22Rv1 (cell line): ENCODE data around the gene TXLNG.

Experiments used
- ZFX ChIP-seq: fragments of 450-650 bp; IDR thresholded peaks from 2 replicates; pipeline ENCODE4 v1.6.1; 2017; ENCODE audit warnings: antibody characterized with exemption, borderline replicate concordance
- TF ChIP-seq, protein P1 (sequence below): fragments of 450-650 bp; IDR thresholded peaks from 2 replicates; pipeline ENCODE4 v1.5.1; 2017; ENCODE audit warnings: mild to moderate bottlenecking

DNA sequence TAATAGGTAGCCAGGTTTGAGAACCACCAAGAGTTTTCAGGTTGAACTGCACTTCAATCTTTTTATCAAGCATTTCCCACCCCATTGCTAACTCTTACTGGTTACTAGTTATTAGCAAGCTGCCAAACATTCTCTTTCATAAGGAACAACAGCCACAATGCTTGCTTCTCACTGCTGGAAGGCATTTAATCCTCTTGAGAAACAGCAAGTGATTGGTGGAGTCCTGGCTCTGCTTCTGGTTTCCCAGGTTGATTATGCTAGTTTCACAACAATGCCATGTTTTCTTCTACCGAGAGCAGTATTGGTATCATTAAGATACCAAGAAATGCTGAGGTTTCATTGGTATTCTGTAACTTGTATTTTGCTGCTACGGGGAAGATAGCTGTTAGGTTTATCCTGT lies 32.2 kb upstream of the TXLNG start:
- TF ChIP-seq, protein P1, sequence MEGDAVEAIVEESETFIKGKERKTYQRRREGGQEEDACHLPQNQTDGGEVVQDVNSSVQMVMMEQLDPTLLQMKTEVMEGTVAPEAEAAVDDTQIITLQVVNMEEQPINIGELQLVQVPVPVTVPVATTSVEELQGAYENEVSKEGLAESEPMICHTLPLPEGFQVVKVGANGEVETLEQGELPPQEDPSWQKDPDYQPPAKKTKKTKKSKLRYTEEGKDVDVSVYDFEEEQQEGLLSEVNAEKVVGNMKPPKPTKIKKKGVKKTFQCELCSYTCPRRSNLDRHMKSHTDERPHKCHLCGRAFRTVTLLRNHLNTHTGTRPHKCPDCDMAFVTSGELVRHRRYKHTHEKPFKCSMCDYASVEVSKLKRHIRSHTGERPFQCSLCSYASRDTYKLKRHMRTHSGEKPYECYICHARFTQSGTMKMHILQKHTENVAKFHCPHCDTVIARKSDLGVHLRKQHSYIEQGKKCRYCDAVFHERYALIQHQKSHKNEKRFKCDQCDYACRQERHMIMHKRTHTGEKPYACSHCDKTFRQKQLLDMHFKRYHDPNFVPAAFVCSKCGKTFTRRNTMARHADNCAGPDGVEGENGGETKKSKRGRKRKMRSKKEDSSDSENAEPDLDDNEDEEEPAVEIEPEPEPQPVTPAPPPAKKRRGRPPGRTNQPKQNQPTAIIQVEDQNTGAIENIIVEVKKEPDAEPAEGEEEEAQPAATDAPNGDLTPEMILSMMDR = no peak
- no peak for TF ChIP-seq ZFX
